Activated T-cell treated with anti-CD3 and anti-CD28 coated beads for 4 hours (primary cell): ENCODE data around the gene KLHL17.
"Not testable (repeated sequence)": the region's sequence is repeated elsewhere in the genome, so short reads cannot be mapped to it uniquely, and the experiment has no call there.

Experiments
- DNase-seq: peaks from one replicate; pipeline ENCODE4 v3.0.0-alpha.2; 2020

The KLHL17 gene

GRCh38 chr1:982765-983436 lies 22.5 kb downstream of the KLHL17 start:
- no peak for DNase-seq

- DNase-seq, result peak; percentile 52
Measured at GRCh38 chr1:983798-984475, 23.6 kb downstream of the KLHL17 start.

GRCh38 chr1:984476-984814 lies 24.1 kb downstream of the KLHL17 start:
- DNase-seq, result no peak

GRCh38 chr1:985126-985525 lies 24.7 kb downstream of the KLHL17 start:
- no peak for DNase-seq

- not testable (repeated sequence) for DNase-seq
Measured at GRCh38 chr1:988061-988460, 27.7 kb downstream of the KLHL17 start.

GRCh38 chr1:991275-991674 lies 30.9 kb downstream of the KLHL17 start:
- DNase-seq, result not testable (repeated sequence)

GRCh38 chr1:991895-992294 lies 31.5 kb downstream of the KLHL17 start:
- no peak for DNase-seq

GRCh38 chr1:992362-992761 lies 32.0 kb downstream of the KLHL17 start:
- DNase-seq, result no peak

- DNase-seq, result no peak
Measured at GRCh38 chr1:993379-993995, 33.1 kb downstream of the KLHL17 start.

GRCh38 chr1:994546-994945 lies 34.2 kb downstream of the KLHL17 start:
- DNase-seq, result not testable (repeated sequence)

GRCh38 chr1:995665-996633 lies 35.6 kb downstream of the KLHL17 start:
- DNase-seq, result no peak

GRCh38 chr1:996851-997712 lies 36.7 kb downstream of the KLHL17 start:
- no peak for DNase-seq

GRCh38 chr1:997713-997992 lies 37.3 kb downstream of the KLHL17 start:
- DNase-seq, result no peak

GRCh38 chr1:997993-998744 lies 37.8 kb downstream of the KLHL17 start:
- DNase-seq, result no peak

- no peak for DNase-seq
Measured at GRCh38 chr1:998745-998994, 38.3 kb downstream of the KLHL17 start.

GRCh38 chr1:998995-999724 lies 38.8 kb downstream of the KLHL17 start:
- DNase-seq, result no peak

- peak; percentile 62 for DNase-seq
Measured at GRCh38 chr1:999725-1000356, 39.5 kb downstream of the KLHL17 start, which contains the start of gene HES4. Gene HES4 (minus strand): TSS chr1:1000097. CDS start chr1:999973, 124 bp downstream.

- DNase-seq, result peak; percentile 78
Measured at GRCh38 chr1:1000357-1001056, 40.1 kb downstream of the KLHL17 start.

GRCh38 chr1:1001057-1001783 lies 40.8 kb downstream of the KLHL17 start:
- no peak for DNase-seq
